GM12878 (cell line): ENCODE measurements around the gene SCUBE2. TPM values are rescaled to one million over a fixed set of nuclear protein-coding genes. Genes with fewer than 3 reads are reported as not detected.

Experiments
- ATAC-seq: fragments of 200-7000 bp; cut with Tn5 transposase; 3 replicates; pipeline ENCODE4 v1.9.1; 2020; ENCODE audit warnings: mild to moderate bottlenecking, moderate library complexity
- BruUV-seq: library from RNA; stranded (reverse); fragments of 400-500 nt; replicated peaks from 2 replicates; lab custom pipeline; 2021; lab: Mats Ljungman, UMichigan
- CTCF ChIA-PET: fragments of 300-600 bp; sonication (Branson Sonifier 250); formaldehyde crosslinking; extraction: SDS; loops from one replicate; lab custom pipeline; 2021; ENCODE audit warnings: inconsistent platforms; lab: Yijun Ruan, JAX
- POLR2A ChIA-PET: fragments of 350-600 bp; formaldehyde crosslinking; extraction: SDS; loops from one replicate; lab custom pipeline; 2021; ENCODE audit warnings: inconsistent platforms; lab: Charles Lee
- RAD21 ChIA-PET: fragments of 300-600 bp; sonication (Branson Sonifier 250); formaldehyde crosslinking; loops from one replicate; lab custom pipeline; 2023; ENCODE audit warnings: antibody characterized with exemption; ENCODE audit not compliant: unreplicated experiment; lab: Charles Lee
- SMC1A ChIA-PET: fragments of 300-600 bp; sonication (Branson Sonifier 250); formaldehyde crosslinking; loops from one replicate; lab custom pipeline; 2023; ENCODE audit not compliant: unreplicated experiment, uncharacterized antibody; lab: Charles Lee
- DNase-seq: peaks from one replicate; pipeline ENCODE4 v3.0.0-alpha.2; 2011; ENCODE audit warnings: low read depth, low spot score
- FAIRE-seq: peaks from 3 replicates; lab custom pipeline; 2011; peaks lifted over from hg19 to GRCh38; lab: Jason Lieb, UNC
- H2AFZ ChIP-seq: 2 replicates; pipeline ENCODE4 v1.6.0; 2011; ENCODE audit warnings: low read depth, low read length, control low read depth; ENCODE audit not compliant: control insufficient read depth
- H3K27ac ChIP-seq: 2 replicates; pipeline ENCODE4 v1.5.1; 2011; ENCODE audit warnings: control low read depth; ENCODE audit not compliant: control insufficient read depth, insufficient read depth
- H3K27me3 ChIP-seq, 2 experiments: replicated peaks in 1 of 2; 2 replicates each; pipeline versions ENCODE4 v1.6.0 to v1.6.1; 2011; ENCODE audit warnings: low read length in 1 of 2; ENCODE audit not compliant: control insufficient read depth in 2 of 2, insufficient read depth in 2 of 2
- H3K36me3 ChIP-seq, 2 experiments: 2 replicates each; pipeline ENCODE4 v1.5.1; 2011; ENCODE audit warnings: low read length in 1 of 2; ENCODE audit not compliant: control insufficient read depth in 2 of 2, insufficient read depth in 2 of 2
- H3K4me1 ChIP-seq: 2 replicates; pipeline ENCODE4 v1.6.1; 2011; ENCODE audit warnings: mild to moderate bottlenecking, low read length, moderate library complexity, mixed read lengths; ENCODE audit not compliant: control insufficient read depth, insufficient read depth
- H3K4me2 ChIP-seq: 2 replicates; pipeline ENCODE4 v1.6.0; 2011; ENCODE audit warnings: control low read depth; ENCODE audit not compliant: control insufficient read depth, insufficient read depth
- H3K4me3 ChIP-seq: fragments of 200-600 bp; sonication (generic); 2 replicates; pipeline ENCODE4 v1.5.1; 2016
- H3K79me2 ChIP-seq: 2 replicates; pipeline ENCODE4 v1.6.0; 2011; ENCODE audit warnings: low read length; ENCODE audit not compliant: control insufficient read depth, insufficient read depth
- H3K9ac ChIP-seq: 2 replicates; pipeline ENCODE4 v1.8.0; 2011; ENCODE audit warnings: low read length, control low read depth, mixed read lengths; ENCODE audit not compliant: control insufficient read depth, insufficient read depth
- H3K9me3 ChIP-seq: replicated peaks from 3 replicates; pipeline ENCODE4 v1.5.1; 2011; ENCODE audit warnings: mild to moderate bottlenecking, low read length; ENCODE audit not compliant: control insufficient read depth, insufficient read depth
- H4K20me1 ChIP-seq: 2 replicates; pipeline ENCODE4 v1.6.0; 2011; ENCODE audit not compliant: control insufficient read depth, insufficient read depth
- BMI1 ChIP-seq: fragments of 450-650 bp; IDR thresholded peaks from 2 replicates; pipeline ENCODE4 v1.6.1; 2016; ENCODE audit warnings: mild to moderate bottlenecking, moderate library complexity, borderline replicate concordance
- CREM ChIP-seq: IDR thresholded peaks from 2 replicates; pipeline ENCODE4 v1.6.1; 2014; ENCODE audit warnings: antibody characterized with exemption, low read depth
- DPF2 ChIP-seq: fragments of 450-650 bp; IDR thresholded peaks from 2 replicates; pipeline ENCODE4 v1.6.1; 2017; ENCODE audit warnings: mild to moderate bottlenecking
- EP300 ChIP-seq, 2 experiments: fragments of 150-350 bp in 1 of 2; IDR thresholded peaks; 2 replicates each; pipeline ENCODE4 v1.6.1; 2011 to 2012; ENCODE audit warnings: low read depth in 2 of 2, low read length in 2 of 2, borderline replicate concordance in 1 of 2, improper control_type of control experiment in 1 of 2, inconsistent platforms in 1 of 2; ENCODE audit not compliant: control insufficient read depth in 1 of 2
- ETV6 ChIP-seq, 2 experiments: fragments of 450-650 bp in 1 of 2; IDR thresholded peaks in 1 of 2; conservative IDR thresholded peaks in 1 of 2; 2 replicates each; pipeline ENCODE4 v1.6.1; 2014; ENCODE audit warnings: antibody characterized with exemption in 1 of 2, borderline replicate concordance in 1 of 2, low read depth in 1 of 2, mild to moderate bottlenecking in 1 of 2, moderate library complexity in 1 of 2
- KLF5 ChIP-seq: fragments of 450-650 bp; IDR thresholded peaks from 2 replicates; pipeline ENCODE4 v1.6.1; 2014; ENCODE audit warnings: mild to moderate bottlenecking; ENCODE audit not compliant: partially characterized antibody
- MEF2A ChIP-seq: IDR thresholded peaks from 2 replicates; pipeline ENCODE4 v1.6.1; 2011; ENCODE audit warnings: low read depth, mild to moderate bottlenecking, low read length, moderate library complexity; ENCODE audit not compliant: insufficient read depth
- NFIC ChIP-seq: IDR thresholded peaks from 2 replicates; pipeline ENCODE4 v1.6.1; 2012; ENCODE audit warnings: low read depth, mild to moderate bottlenecking, inconsistent platforms, low read length, moderate library complexity
- RFX5 ChIP-seq: IDR thresholded peaks from 2 replicates; pipeline ENCODE4 v1.6.1; 2011; ENCODE audit warnings: low read depth, low read length, improper control_type of control experiment
- TCF3 ChIP-seq: IDR thresholded peaks from 2 replicates; pipeline ENCODE4 v1.6.1; 2012; ENCODE audit warnings: low read depth, mild to moderate bottlenecking, low read length, borderline replicate concordance; ENCODE audit not compliant: insufficient read depth
- WGBS: methylation state at CpG from one replicate; pipeline ENCODE4 v1.1.6; 2016; ENCODE audit warnings: low lambda C conversion rate; ENCODE audit not compliant: insufficient replicate concordance, insufficient coverage; ENCODE audit errors: missing lambda C conversion rate; 5-methylcytosine and 5-hydroxymethylcytosine counted together
- in situ Hi-C: fragments of 300-500 bp; cut with MboI; formaldehyde crosslinking; loops from 9 replicates; pipeline ENCODE4 v1.14.3; 2018; ENCODE audit warnings: mixed read lengths
- intact Hi-C: fragments of 100-400 bp; cut with micrococcal nuclease; formaldehyde crosslinking; loops from one replicate; pipeline ENCODE4 v1.14.2; 2022; ENCODE audit not compliant: unreplicated experiment
- polyA plus RNA-seq, 11 experiments: library from polyadenylated mRNA; depleted of rRNA in 4 of 11; unstranded in 6 of 11; stranded (reverse) in 5 of 11; fragments of >200 nt; fragmentation: Nextera tagmentation in 4 of 11; fragmentation: Illumina TruSeq in 1 of 11; extraction: Ambion mirVana in 4 of 11; extraction: Trizol in 1 of 11; gene quantifications; 1 replicate in 1 of 11; 2 replicates in 10 of 11; pipeline versions ENCODE4 v1.2.1 to v1.2.3, GENCODE V29; 2011 to 2016; ENCODE audit warnings: inconsistent platforms in 2 of 11, missing spikeins in 2 of 11, low read depth in 1 of 11
- total RNA-seq, 4 experiments: library from RNA; depleted of rRNA in 3 of 4; stranded (reverse); fragments of >200 nt in 3 of 4; fragmentation: Illumina TruSeq in 1 of 4; extraction: Trizol in 1 of 4; gene quantifications; 2 replicates each; pipeline versions ENCODE4 v1.2.1 to v1.2.3, GENCODE V29; 2013 to 2021
- TF ChIP-seq, protein P1 (sequence below): fragments of 150-350 bp; IDR thresholded peaks from 2 replicates; pipeline ENCODE4 v1.6.1; 2016; ENCODE audit warnings: low read depth, low read length
- TF ChIP-seq, protein P2 (sequence below): fragments of 450-650 bp; formaldehyde crosslinking; IDR thresholded peaks from 2 replicates; pipeline ENCODE4 v1.4.0; 2020; ENCODE audit warnings: mild to moderate bottlenecking, moderate library complexity
- TF ChIP-seq, protein P3 (sequence below): fragments of 450-650 bp; IDR thresholded peaks from 2 replicates; pipeline ENCODE4 v1.6.1; 2017; ENCODE audit warnings: mild to moderate bottlenecking, low read depth, inconsistent platforms; ENCODE audit not compliant: poor library complexity, severe bottlenecking

The SCUBE2 gene
- total and polyA plus RNA-seq, 10 of the 15 experiments (the other 5 are each of a cell fraction or from before 2014, with no cell fraction given), result 0.12 to 0.56 (median 0.31) TPM; not detected in 2

DNA sequence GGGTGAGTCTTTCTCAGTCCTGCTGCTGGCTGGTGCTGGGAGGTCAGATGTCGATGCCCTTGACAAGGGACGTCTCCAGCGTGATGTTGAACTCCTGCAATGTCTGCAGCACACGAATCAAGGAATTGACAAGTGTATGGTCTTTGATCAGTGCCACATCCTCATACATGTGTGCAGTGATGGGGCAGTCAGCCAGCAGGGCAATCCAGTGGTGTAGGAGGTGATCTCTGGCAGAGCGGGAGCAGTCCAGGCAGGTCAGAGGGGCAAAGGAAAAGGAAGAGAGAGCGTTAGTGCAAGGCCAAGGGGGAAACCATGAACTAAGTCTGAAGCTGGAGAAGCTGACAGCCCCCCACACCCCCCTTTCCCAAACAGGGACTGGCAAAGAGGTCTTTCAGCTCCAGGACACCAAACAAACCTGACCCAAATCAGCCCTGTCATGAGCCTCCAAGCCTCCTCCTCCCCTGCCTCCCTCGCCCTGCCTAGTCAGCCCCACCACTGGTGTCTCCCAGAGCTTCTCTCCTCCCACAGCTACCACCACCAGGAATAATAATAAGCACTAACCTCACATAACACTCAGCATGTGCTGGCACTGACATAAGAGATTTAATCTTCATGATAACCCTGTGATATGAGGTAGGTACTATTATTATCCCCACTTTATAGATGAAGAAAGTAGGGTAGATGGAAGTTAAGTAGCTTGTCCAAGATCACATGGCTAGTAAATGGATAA is 48.4 kb upstream of the SCUBE2 start:
- Histone ChIP-seq H3K27ac (no peak overlapping the region), H3K4me2 (no peak overlapping the region), H3K9me3 (no peaks in the 10 kb centered on the region), H4K20me1 (no peaks in the 10 kb centered on the region), H3K27me3 (no peaks in the 10 kb centered on the region), H3K36me3 (peaks cover 5 to 13% of the 10 kb centered on the region in 2 experiments), H3K4me3 (no peak overlapping the region), H3K9ac (no peak overlapping the region), H3K79me2 (no peaks in the 10 kb centered on the region), H3K4me1 (no peaks in the 10 kb centered on the region), H2AFZ (no peak overlapping the region)
- intact Hi-C loops, result no loop called here
- RAD21 ChIA-PET, result interaction anchor here (0.7 to 1.7 kb wide), 2 partner anchors 123 to 367 kb away, joined by 3 to 8 read pairs; no protein-coding TSS in a partner anchor
- 77% methylated on average over 7 of the region's 7 CpGs for WGBS
- no peak for DNase-seq
- ATAC-seq, result no peak
- no TSS peak for BruUV-seq
- no peak for FAIRE-seq
- POLR2A ChIA-PET, result no interaction called here
- in situ Hi-C loops, result loop anchor here (5.0 kb wide), 1 partner anchor 122 kb away; no protein-coding TSS in a partner anchor
- SMC1A ChIA-PET, result interaction anchor here (1.0 to 2.6 kb wide), 5 partner anchors 9 to 225 kb away, joined by 5 to 20 read pairs (median 6); no protein-coding TSS in a partner anchor
- CTCF ChIA-PET, result interaction anchor here (0.6 to 15.8 kb wide), 11 partner anchors 9 to 367 kb away, joined by 3 to 323 read pairs (median 3); no protein-coding TSS in a partner anchor
- TF ChIP-seq DPF2, result no peak
- TF ChIP-seq ETV6 (conservative IDR thresholded peaks at IDR 0.05 in 1 of 2, IDR thresholded peaks at IDR 0.05 in 1 of 2; ENCODE audit: borderline replicate concordance in 1 of 2, low read depth in 1 of 2), result no peak
- TF ChIP-seq BMI1, result no peak
- no peak for TF ChIP-seq KLF5
- TF ChIP-seq NFIC, result no peak
- TF ChIP-seq MEF2A, result no peak
- no peak for TF ChIP-seq CREM
- no peak for TF ChIP-seq RFX5
- TF ChIP-seq, protein P1, sequence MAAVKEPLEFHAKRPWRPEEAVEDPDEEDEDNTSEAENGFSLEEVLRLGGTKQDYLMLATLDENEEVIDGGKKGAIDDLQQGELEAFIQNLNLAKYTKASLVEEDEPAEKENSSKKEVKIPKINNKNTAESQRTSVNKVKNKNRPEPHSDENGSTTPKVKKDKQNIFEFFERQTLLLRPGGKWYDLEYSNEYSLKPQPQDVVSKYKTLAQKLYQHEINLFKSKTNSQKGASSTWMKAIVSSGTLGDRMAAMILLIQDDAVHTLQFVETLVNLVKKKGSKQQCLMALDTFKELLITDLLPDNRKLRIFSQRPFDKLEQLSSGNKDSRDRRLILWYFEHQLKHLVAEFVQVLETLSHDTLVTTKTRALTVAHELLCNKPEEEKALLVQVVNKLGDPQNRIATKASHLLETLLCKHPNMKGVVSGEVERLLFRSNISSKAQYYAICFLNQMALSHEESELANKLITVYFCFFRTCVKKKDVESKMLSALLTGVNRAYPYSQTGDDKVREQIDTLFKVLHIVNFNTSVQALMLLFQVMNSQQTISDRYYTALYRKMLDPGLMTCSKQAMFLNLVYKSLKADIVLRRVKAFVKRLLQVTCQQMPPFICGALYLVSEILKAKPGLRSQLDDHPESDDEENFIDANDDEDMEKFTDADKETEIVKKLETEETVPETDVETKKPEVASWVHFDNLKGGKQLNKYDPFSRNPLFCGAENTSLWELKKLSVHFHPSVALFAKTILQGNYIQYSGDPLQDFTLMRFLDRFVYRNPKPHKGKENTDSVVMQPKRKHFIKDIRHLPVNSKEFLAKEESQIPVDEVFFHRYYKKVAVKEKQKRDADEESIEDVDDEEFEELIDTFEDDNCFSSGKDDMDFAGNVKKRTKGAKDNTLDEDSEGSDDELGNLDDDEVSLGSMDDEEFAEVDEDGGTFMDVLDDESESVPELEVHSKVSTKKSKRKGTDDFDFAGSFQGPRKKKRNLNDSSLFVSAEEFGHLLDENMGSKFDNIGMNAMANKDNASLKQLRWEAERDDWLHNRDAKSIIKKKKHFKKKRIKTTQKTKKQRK, result no peak
- no peak for TF ChIP-seq TCF3
- TF ChIP-seq, protein P2, sequence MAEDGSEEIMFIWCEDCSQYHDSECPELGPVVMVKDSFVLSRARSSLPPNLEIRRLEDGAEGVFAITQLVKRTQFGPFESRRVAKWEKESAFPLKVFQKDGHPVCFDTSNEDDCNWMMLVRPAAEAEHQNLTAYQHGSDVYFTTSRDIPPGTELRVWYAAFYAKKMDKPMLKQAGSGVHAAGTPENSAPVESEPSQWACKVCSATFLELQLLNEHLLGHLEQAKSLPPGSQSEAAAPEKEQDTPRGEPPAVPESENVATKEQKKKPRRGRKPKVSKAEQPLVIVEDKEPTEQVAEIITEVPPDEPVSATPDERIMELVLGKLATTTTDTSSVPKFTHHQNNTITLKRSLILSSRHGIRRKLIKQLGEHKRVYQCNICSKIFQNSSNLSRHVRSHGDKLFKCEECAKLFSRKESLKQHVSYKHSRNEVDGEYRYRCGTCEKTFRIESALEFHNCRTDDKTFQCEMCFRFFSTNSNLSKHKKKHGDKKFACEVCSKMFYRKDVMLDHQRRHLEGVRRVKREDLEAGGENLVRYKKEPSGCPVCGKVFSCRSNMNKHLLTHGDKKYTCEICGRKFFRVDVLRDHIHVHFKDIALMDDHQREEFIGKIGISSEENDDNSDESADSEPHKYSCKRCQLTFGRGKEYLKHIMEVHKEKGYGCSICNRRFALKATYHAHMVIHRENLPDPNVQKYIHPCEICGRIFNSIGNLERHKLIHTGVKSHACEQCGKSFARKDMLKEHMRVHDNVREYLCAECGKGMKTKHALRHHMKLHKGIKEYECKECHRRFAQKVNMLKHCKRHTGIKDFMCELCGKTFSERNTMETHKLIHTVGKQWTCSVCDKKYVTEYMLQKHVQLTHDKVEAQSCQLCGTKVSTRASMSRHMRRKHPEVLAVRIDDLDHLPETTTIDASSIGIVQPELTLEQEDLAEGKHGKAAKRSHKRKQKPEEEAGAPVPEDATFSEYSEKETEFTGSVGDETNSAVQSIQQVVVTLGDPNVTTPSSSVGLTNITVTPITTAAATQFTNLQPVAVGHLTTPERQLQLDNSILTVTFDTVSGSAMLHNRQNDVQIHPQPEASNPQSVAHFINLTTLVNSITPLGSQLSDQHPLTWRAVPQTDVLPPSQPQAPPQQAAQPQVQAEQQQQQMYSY, result no peak
- TF ChIP-seq, protein P3, sequence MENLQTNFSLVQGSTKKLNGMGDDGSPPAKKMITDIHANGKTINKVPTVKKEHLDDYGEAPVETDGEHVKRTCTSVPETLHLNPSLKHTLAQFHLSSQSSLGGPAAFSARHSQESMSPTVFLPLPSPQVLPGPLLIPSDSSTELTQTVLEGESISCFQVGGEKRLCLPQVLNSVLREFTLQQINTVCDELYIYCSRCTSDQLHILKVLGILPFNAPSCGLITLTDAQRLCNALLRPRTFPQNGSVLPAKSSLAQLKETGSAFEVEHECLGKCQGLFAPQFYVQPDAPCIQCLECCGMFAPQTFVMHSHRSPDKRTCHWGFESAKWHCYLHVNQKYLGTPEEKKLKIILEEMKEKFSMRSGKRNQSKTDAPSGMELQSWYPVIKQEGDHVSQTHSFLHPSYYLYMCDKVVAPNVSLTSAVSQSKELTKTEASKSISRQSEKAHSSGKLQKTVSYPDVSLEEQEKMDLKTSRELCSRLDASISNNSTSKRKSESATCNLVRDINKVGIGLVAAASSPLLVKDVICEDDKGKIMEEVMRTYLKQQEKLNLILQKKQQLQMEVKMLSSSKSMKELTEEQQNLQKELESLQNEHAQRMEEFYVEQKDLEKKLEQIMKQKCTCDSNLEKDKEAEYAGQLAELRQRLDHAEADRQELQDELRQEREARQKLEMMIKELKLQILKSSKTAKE, result no peak
- TF ChIP-seq EP300 (IDR thresholded peaks at IDR 0.05; ENCODE audit: borderline replicate concordance in 1 of 2, control insufficient read depth in 1 of 2, low read depth in 2 of 2, low read length in 2 of 2), result no peak
